H9 (cell line): ENCODE results near the gene MEGF8. TPM values are rescaled to one million over a fixed set of nuclear protein-coding genes. Genes with fewer than 3 reads are reported as not detected.

ENCODE experiments used
- DNase-seq: peaks from one replicate; pipeline ENCODE4 v3.0.0-alpha.2; 2017
- H2AFZ ChIP-seq: one replicate; pipeline ENCODE4 v1.6.1; 2013; ENCODE audit warnings: mild to moderate bottlenecking, low read length, control low read depth, moderate library complexity
- H2AK5ac ChIP-seq: 2 replicates; pipeline ENCODE4 v1.6.1; 2013; ENCODE audit warnings: low read length, control low read depth, mixed read lengths; ENCODE audit not compliant: insufficient read length
- H2BK120ac ChIP-seq: one replicate; pipeline ENCODE4 v1.6.1; 2013; ENCODE audit warnings: low read depth, mild to moderate bottlenecking, low read length, control low read depth, inconsistent platforms; ENCODE audit not compliant: poor library complexity, severe bottlenecking
- H2BK12ac ChIP-seq: 2 replicates; pipeline ENCODE4 v1.6.1; 2013; ENCODE audit warnings: low read length, control low read depth, mixed read lengths, low read depth; ENCODE audit not compliant: insufficient read length
- H2BK15ac ChIP-seq: 2 replicates; pipeline ENCODE4 v1.6.1; 2013; ENCODE audit warnings: low read depth, low read length, control low read depth
- H2BK20ac ChIP-seq: one replicate; pipeline ENCODE4 v1.6.1; 2013; ENCODE audit warnings: low read depth, mild to moderate bottlenecking, low read length, control low read depth, inconsistent platforms; ENCODE audit not compliant: poor library complexity, severe bottlenecking
- H2BK5ac ChIP-seq: 2 replicates; pipeline ENCODE4 v1.6.1; 2013; ENCODE audit warnings: low read length, control low read depth, mixed read lengths; ENCODE audit not compliant: insufficient read length
- H3K14ac ChIP-seq: 2 replicates; pipeline ENCODE4 v1.6.1; 2013; ENCODE audit warnings: low read length, control low read depth; ENCODE audit not compliant: insufficient read depth
- H3K18ac ChIP-seq: 2 replicates; pipeline ENCODE4 v1.6.1; 2013; ENCODE audit warnings: low read depth, mild to moderate bottlenecking, mixed read lengths, low read length, control low read depth; ENCODE audit not compliant: insufficient read length
- H3K23ac ChIP-seq: 2 replicates; pipeline ENCODE4 v1.6.1; 2013; ENCODE audit warnings: low read length, control low read depth, mixed read lengths, low read depth; ENCODE audit not compliant: insufficient read length
- H3K23me2 ChIP-seq: 2 replicates; pipeline ENCODE4 v1.6.1; 2013; ENCODE audit warnings: low read depth, mild to moderate bottlenecking, mixed read lengths, low read length, control low read depth; ENCODE audit not compliant: insufficient read length, poor library complexity, severe bottlenecking
- H3K27ac ChIP-seq: 2 replicates; pipeline ENCODE4 v1.5.1; 2013; ENCODE audit warnings: low read length, control low read depth, mixed read lengths, low read depth; ENCODE audit not compliant: insufficient read length
- H3K27me3 ChIP-seq: 2 replicates; pipeline ENCODE4 v1.6.1; 2013; ENCODE audit warnings: low read length, control low read depth, inconsistent platforms; ENCODE audit not compliant: insufficient read depth
- H3K4ac ChIP-seq: 2 replicates; pipeline ENCODE4 v1.6.1; 2013; ENCODE audit warnings: low read depth, mild to moderate bottlenecking, control low read depth, inconsistent platforms, low read length, moderate library complexity
- H3K4me1 ChIP-seq: 2 replicates; pipeline ENCODE4 v1.6.1; 2013; ENCODE audit warnings: low read length, control low read depth, inconsistent platforms; ENCODE audit not compliant: insufficient read depth
- H3K4me2 ChIP-seq: 2 replicates; pipeline ENCODE4 v1.6.1; 2013; ENCODE audit warnings: low read length, control low read depth, mixed read lengths; ENCODE audit not compliant: insufficient read length, insufficient read depth
- H3K56ac ChIP-seq: 2 replicates; pipeline ENCODE4 v1.6.1; 2013; ENCODE audit warnings: low read depth, mild to moderate bottlenecking, mixed read lengths, low read length, control low read depth; ENCODE audit not compliant: insufficient read length
- H3K79me1 ChIP-seq: 2 replicates; pipeline ENCODE4 v1.6.1; 2013; ENCODE audit warnings: low read depth, mild to moderate bottlenecking, moderate library complexity, low read length, control low read depth, inconsistent platforms; ENCODE audit not compliant: insufficient read depth, poor library complexity, severe bottlenecking
- H3K79me2 ChIP-seq: 2 replicates; pipeline ENCODE4 v1.6.1; 2013; ENCODE audit warnings: low read length, control low read depth, inconsistent platforms; ENCODE audit not compliant: insufficient read depth
- H3K9ac ChIP-seq: 2 replicates; pipeline ENCODE4 v1.6.1; 2013; ENCODE audit warnings: low read length, control low read depth, mixed read lengths; ENCODE audit not compliant: insufficient read length; ENCODE audit errors: extremely low read depth
- H3K9me3 ChIP-seq: one replicate; pipeline ENCODE4 v1.6.1; 2013; ENCODE audit warnings: low read depth, low read length, inconsistent platforms; ENCODE audit not compliant: control insufficient read depth
- H3T11ph ChIP-seq: one replicate; pipeline ENCODE4 v1.6.1; 2013; ENCODE audit warnings: mild to moderate bottlenecking, low read length, control low read depth, inconsistent platforms
- H4K20me1 ChIP-seq: one replicate; pipeline ENCODE4 v1.6.1; 2013; ENCODE audit not compliant: control insufficient read depth, insufficient read length, insufficient read depth
- H4K5ac ChIP-seq: 2 replicates; pipeline ENCODE4 v1.6.1; 2013; ENCODE audit warnings: low read depth, mild to moderate bottlenecking, mixed read lengths, low read length, control low read depth; ENCODE audit not compliant: insufficient read length
- H4K8ac ChIP-seq: replicated peaks from 2 replicates; pipeline ENCODE4 v1.6.1; 2013; ENCODE audit warnings: low read length, control low read depth, mixed read lengths, low read depth; ENCODE audit not compliant: insufficient read length
- H4K91ac ChIP-seq: 2 replicates; pipeline ENCODE4 v1.6.1; 2013; ENCODE audit warnings: low read depth, mild to moderate bottlenecking, moderate library complexity, mixed read lengths, low read length, control low read depth; ENCODE audit not compliant: insufficient read length
- H3K27ac Mint-ChIP-seq, 3 experiments: 2 replicates in 2 of 3; 3 replicates in 1 of 3; pipeline ENCODE4 v1.8.0; 2020 to 2021; ENCODE audit warnings: mixed read lengths in 3 of 3, mild to moderate bottlenecking in 1 of 3, moderate library complexity in 1 of 3
- H3K27me3 Mint-ChIP-seq: 2 replicates; pipeline ENCODE4 v1.8.0; 2021; ENCODE audit warnings: low read depth, mild to moderate bottlenecking, moderate library complexity, mixed read lengths
- H3K36me3 Mint-ChIP-seq, 3 experiments: 2 replicates in 2 of 3; 3 replicates in 1 of 3; pipeline ENCODE4 v1.8.0; 2020 to 2021; ENCODE audit warnings: low read depth in 3 of 3, mixed read lengths in 3 of 3; ENCODE audit not compliant: insufficient read depth in 1 of 3
- H3K4me1 Mint-ChIP-seq, 2 experiments: 2 replicates each; pipeline ENCODE4 v1.8.0; 2020; ENCODE audit warnings: mixed read lengths in 2 of 2
- H3K4me3 Mint-ChIP-seq, 2 experiments: 2 replicates in 1 of 2; 3 replicates in 1 of 2; pipeline ENCODE4 v1.8.0; 2020 to 2021; ENCODE audit warnings: mild to moderate bottlenecking in 2 of 2, mixed read lengths in 2 of 2, moderate library complexity in 1 of 2
- H3K9me3 Mint-ChIP-seq, 2 experiments: 2 replicates in 1 of 2; 3 replicates in 1 of 2; pipeline ENCODE4 v1.8.0; 2020; ENCODE audit warnings: mild to moderate bottlenecking in 2 of 2, mixed read lengths in 2 of 2, moderate library complexity in 1 of 2
- CTCF ChIP-seq: fragments of 200-600 bp; sonication (generic); conservative IDR thresholded peaks from 3 replicates; pipeline ENCODE4 v1.8.0; 2021; ENCODE audit warnings: antibody characterized with exemption, mild to moderate bottlenecking
- WGBS: extraction: QIAGEN DNeasy Blood & Tissue Kit; methylation state at CpG from one replicate; pipeline ENCODE4 v1.1.7; 2013; ENCODE audit warnings: missing lambda C conversion rate, low lambda C conversion rate, mixed read lengths; ENCODE audit not compliant: insufficient read length; ENCODE audit errors: extremely low coverage; 5-methylcytosine and 5-hydroxymethylcytosine counted together
- total RNA-seq: library from RNA; stranded (reverse); gene quantifications from 2 replicates; pipeline ENCODE4 v1.2.1, GENCODE V29; 2021

The MEGF8 gene
- total RNA-seq, 1 experiment from 2014 or later: 28.4 TPM

- no peak overlapping the region for H2BK120ac ChIP-seq
- Mint-ChIP-seq H3K4me3 (peak overlapping the region; percentile 62 to 85), H3K4me1 (peaks cover 40 to 49% of the 10 kb centered on the region in 2 experiments), H3K27me3 (no peaks in the 10 kb centered on the region; the same call in 1 of the 2 replicates), H3K9me3 (no peaks in the 10 kb centered on the region; a peak in 2 of 5 replicates), H3K27ac (peak overlapping the region in 2 of 3 experiments; percentile 71 to 91; a peak in 3 of 7 replicates), H3K36me3 (peaks cover 4 to 6% (median 5%) of the 10 kb centered on the region in 3 experiments; a peak in 6 of 7 replicates)
- WGBS: no CpG with 5 or more reads among the region's 25 CpGs
- H3K4me1 ChIP-seq: peaks cover 8% of the 10 kb centered on the region; the same call in 1 of the 2 replicates
- H2BK5ac ChIP-seq: no peak overlapping the region
- no peak overlapping the region for H3K9ac ChIP-seq
- H3K4me2 ChIP-seq: peak overlapping the region; percentile 7
- H3K79me2 ChIP-seq: peaks cover 3% of the 10 kb centered on the region; the same call in 1 of the 2 replicates
- peaks cover 3% of the 10 kb centered on the region for H4K20me1 ChIP-seq
- DNase-seq: peak; percentile 52
- H4K8ac ChIP-seq: no peak overlapping the region
- H3T11ph ChIP-seq: no peak overlapping the region
- H2BK20ac ChIP-seq: no peak overlapping the region
- peaks cover 11% of the 10 kb centered on the region for H3K79me1 ChIP-seq
- peaks cover 19% of the 10 kb centered on the region for H3K23me2 ChIP-seq
- H2AK5ac ChIP-seq: no peak overlapping the region
- H3K4ac ChIP-seq: no peak overlapping the region
- no peak overlapping the region for H4K5ac ChIP-seq
- H2BK12ac ChIP-seq: no peak overlapping the region
- no peak overlapping the region for H3K27ac ChIP-seq
- H3K56ac ChIP-seq: no peak overlapping the region
- no peak overlapping the region for H2BK15ac ChIP-seq
- H3K9me3 ChIP-seq: no peaks in the 10 kb centered on the region
- no peaks in the 10 kb centered on the region for H3K27me3 ChIP-seq
- H3K14ac ChIP-seq: no peak overlapping the region
- no peak overlapping the region for H3K23ac ChIP-seq
- H2AFZ ChIP-seq: no peak overlapping the region
- H3K18ac ChIP-seq: no peak overlapping the region
- TF ChIP-seq CTCF: no peak
- no peak overlapping the region for H4K91ac ChIP-seq
Observed at GRCh38 chr19:42281146-42281826, 44.1 kb upstream of the MEGF8 start.
